ENCODE results near the gene EHMT1.

EHMT1 gene

GRCh38 chr9:137823986-137824771 is 205.4 kb downstream of the EHMT1 start:
- H3K27ac Mint-ChIP-seq: no peak overlapping the region
- peaks cover 60% of the 10 kb centered on the region for H3K36me3 Mint-ChIP-seq
- no peaks in the 10 kb centered on the region for H3K4me1 Mint-ChIP-seq
- H3K9me3 Mint-ChIP-seq: peaks cover 9% of the 10 kb centered on the region
- DNase-seq: no peak
- H3K27me3 Mint-ChIP-seq: no peaks in the 10 kb centered on the region
- no peak overlapping the region for H3K4me3 Mint-ChIP-seq
- CTCF ChIA-PET: no interaction called here

GRCh38 chr9:137825324-137825989 is 206.7 kb downstream of the EHMT1 start:
- Mint-ChIP-seq H3K9me3 (peaks cover 4% of the 10 kb centered on the region), H3K4me3 (no peak overlapping the region), H3K27me3 (no peaks in the 10 kb centered on the region), H3K36me3 (peaks cover 49% of the 10 kb centered on the region), H3K27ac (no peak overlapping the region), H3K4me1 (no peaks in the 10 kb centered on the region)
- CTCF ChIA-PET: no interaction called here
- DNase-seq: no peak

GRCh38 chr9:137827908-137828526 is 209.2 kb downstream of the EHMT1 start:
- H3K27ac Mint-ChIP-seq: no peak overlapping the region
- H3K27me3 Mint-ChIP-seq: no peaks in the 10 kb centered on the region
- H3K4me1 Mint-ChIP-seq: no peaks in the 10 kb centered on the region
- peaks cover 4% of the 10 kb centered on the region for H3K9me3 Mint-ChIP-seq
- H3K4me3 Mint-ChIP-seq: no peak overlapping the region
- CTCF ChIA-PET: no interaction called here
- H3K36me3 Mint-ChIP-seq: peaks cover 48% of the 10 kb centered on the region
- no peak for DNase-seq

- Mint-ChIP-seq H3K4me3 (no peak overlapping the region), H3K36me3 (peaks cover 50% of the 10 kb centered on the region), H3K9me3 (peaks cover 4% of the 10 kb centered on the region), H3K4me1 (no peaks in the 10 kb centered on the region), H3K27ac (no peak overlapping the region), H3K27me3 (no peaks in the 10 kb centered on the region)
- peak; percentile 53 for DNase-seq
- CTCF ChIA-PET: no interaction called here
Measured at GRCh38 chr9:137828527-137829259, 209.9 kb downstream of the EHMT1 start.

GRCh38 chr9:137829260-137829996 is 210.6 kb downstream of the EHMT1 start:
- no peaks in the 10 kb centered on the region for H3K4me1 Mint-ChIP-seq
- H3K9me3 Mint-ChIP-seq: peaks cover 2% of the 10 kb centered on the region
- no peak overlapping the region for H3K4me3 Mint-ChIP-seq
- H3K36me3 Mint-ChIP-seq: peaks cover 45% of the 10 kb centered on the region
- no peaks in the 10 kb centered on the region for H3K27me3 Mint-ChIP-seq
- H3K27ac Mint-ChIP-seq: no peak overlapping the region
- DNase-seq: no peak
- CTCF ChIA-PET: no interaction called here

- DNase-seq: no peak
- no peak overlapping the region for H3K27ac Mint-ChIP-seq
- no peaks in the 10 kb centered on the region for H3K9me3 Mint-ChIP-seq
- H3K27me3 Mint-ChIP-seq: no peaks in the 10 kb centered on the region
- H3K36me3 Mint-ChIP-seq: peaks cover 27% of the 10 kb centered on the region
- H3K4me3 Mint-ChIP-seq: no peak overlapping the region
- H3K4me1 Mint-ChIP-seq: no peaks in the 10 kb centered on the region
- CTCF ChIA-PET: no interaction called here
Measured at GRCh38 chr9:137832191-137832700, 213.4 kb downstream of the EHMT1 start.

GRCh38 chr9:137832830-137833590 is 214.2 kb downstream of the EHMT1 start:
- CTCF ChIA-PET: no interaction called here
- no peaks in the 10 kb centered on the region for H3K27me3 Mint-ChIP-seq
- DNase-seq: no peak
- H3K9me3 Mint-ChIP-seq: no peaks in the 10 kb centered on the region
- H3K36me3 Mint-ChIP-seq: peaks cover 27% of the 10 kb centered on the region
- no peaks in the 10 kb centered on the region for H3K4me1 Mint-ChIP-seq
- no peak overlapping the region for H3K27ac Mint-ChIP-seq
- H3K4me3 Mint-ChIP-seq: no peak overlapping the region

GRCh38 chr9:137833721-137834613 is 215.2 kb downstream of the EHMT1 start:
- Mint-ChIP-seq H3K4me1 (no peaks in the 10 kb centered on the region), H3K27me3 (no peaks in the 10 kb centered on the region), H3K4me3 (no peak overlapping the region), H3K27ac (no peak overlapping the region), H3K9me3 (no peaks in the 10 kb centered on the region), H3K36me3 (peaks cover 27% of the 10 kb centered on the region)
- no peak for DNase-seq
- CTCF ChIA-PET: no interaction called here

GRCh38 chr9:137834846-137835546 is 216.2 kb downstream of the EHMT1 start:
- Mint-ChIP-seq H3K9me3 (no peaks in the 10 kb centered on the region), H3K27me3 (no peaks in the 10 kb centered on the region), H3K36me3 (peaks cover 27% of the 10 kb centered on the region), H3K4me3 (no peak overlapping the region), H3K4me1 (no peaks in the 10 kb centered on the region), H3K27ac (no peak overlapping the region)
- DNase-seq: no peak
- CTCF ChIA-PET: no interaction called here

- H3K27me3 Mint-ChIP-seq: no peaks in the 10 kb centered on the region
- peaks cover 21% of the 10 kb centered on the region for H3K36me3 Mint-ChIP-seq
- CTCF ChIA-PET: no interaction called here
- H3K9me3 Mint-ChIP-seq: peaks cover 2% of the 10 kb centered on the region
- no peak overlapping the region for H3K4me3 Mint-ChIP-seq
- no peaks in the 10 kb centered on the region for H3K4me1 Mint-ChIP-seq
- no peak overlapping the region for H3K27ac Mint-ChIP-seq
- no peak for DNase-seq
Measured at GRCh38 chr9:137836151-137836830, 217.5 kb downstream of the EHMT1 start.

GRCh38 chr9:137836831-137837241 is 218.0 kb downstream of the EHMT1 start:
- H3K36me3 Mint-ChIP-seq: peaks cover 17% of the 10 kb centered on the region
- H3K27ac Mint-ChIP-seq: no peak overlapping the region
- no peak for DNase-seq
- no peaks in the 10 kb centered on the region for H3K4me1 Mint-ChIP-seq
- H3K4me3 Mint-ChIP-seq: no peak overlapping the region
- CTCF ChIA-PET: no interaction called here
- H3K9me3 Mint-ChIP-seq: peaks cover 2% of the 10 kb centered on the region
- no peaks in the 10 kb centered on the region for H3K27me3 Mint-ChIP-seq

All from activated naive CD4-positive, alpha-beta T cell treated with anti-CD3 and anti-CD28 coated beads, Interleukin-2, amount 10 ng/mL, durations not matched to agents 7 days and 5 days (primary cell).